SK-N-SH treated with all-trans-retinoic acid at 6 μM for 48 hours (cell line): ENCODE results near the gene TBCD.

ENCODE experiments used
- ARNTL ChIP-seq: fragments of 450-650 bp; formaldehyde crosslinking; IDR thresholded peaks from 2 replicates; pipeline ENCODE4 v1.5.0; 2020; ENCODE audit warnings: low read depth, mild to moderate bottlenecking, moderate library complexity, borderline replicate concordance
- CSRNP3 ChIP-seq: fragments of 250-450 bp; sonication (Bioruptor Pico); IDR thresholded peaks from 2 replicates; pipeline ENCODE4 v1.5.1; 2021; ENCODE audit warnings: mild to moderate bottlenecking, moderate library complexity
- ISL1 ChIP-seq: fragments of 250-450 bp; sonication (Bioruptor Pico); IDR thresholded peaks from 2 replicates; pipeline ENCODE4 v2.1.2; 2022; ENCODE audit warnings: mild to moderate bottlenecking, moderate library complexity
- PATZ1 ChIP-seq: fragments of 250-450 bp; sonication (Bioruptor Pico); IDR thresholded peaks from 2 replicates; pipeline ENCODE4 v1.8.0; 2020; ENCODE audit warnings: mild to moderate bottlenecking, moderate library complexity, borderline replicate concordance
- POU6F1 ChIP-seq: fragments of 250-450 bp; sonication (Bioruptor Pico); IDR thresholded peaks from 2 replicates; pipeline ENCODE4 v1.8.0; 2021; ENCODE audit warnings: low read depth, mild to moderate bottlenecking, moderate library complexity, borderline replicate concordance
- RARB ChIP-seq: fragments of 250-450 bp; sonication (Bioruptor Pico); IDR thresholded peaks from 2 replicates; pipeline ENCODE4 v1.8.0; 2021; ENCODE audit warnings: mild to moderate bottlenecking, moderate library complexity
- SNAI2 ChIP-seq: fragments of 250-450 bp; sonication (Bioruptor Pico); IDR thresholded peaks from 2 replicates; pipeline ENCODE4 v1.5.0; 2020; ENCODE audit warnings: mild to moderate bottlenecking, moderate library complexity
- TOX ChIP-seq: fragments of 250-450 bp; sonication (Bioruptor Pico); IDR thresholded peaks from 2 replicates; pipeline ENCODE4 v1.8.0; 2021; ENCODE audit warnings: mild to moderate bottlenecking, moderate library complexity, borderline replicate concordance
- ZFP30 ChIP-seq: fragments of 450-650 bp; formaldehyde crosslinking; IDR thresholded peaks from 2 replicates; pipeline ENCODE4 v1.5.0; 2022; ENCODE audit warnings: mild to moderate bottlenecking, moderate library complexity
- ZNF565 ChIP-seq: fragments of 450-650 bp; formaldehyde crosslinking; conservative IDR thresholded peaks from 2 replicates; pipeline ENCODE4 v1.5.0; 2020; ENCODE audit warnings: low read depth, mild to moderate bottlenecking, moderate library complexity
- ZNF8 ChIP-seq: fragments of 450-650 bp; formaldehyde crosslinking; IDR thresholded peaks from 2 replicates; pipeline ENCODE4 v1.5.0; 2020; ENCODE audit warnings: mild to moderate bottlenecking, moderate library complexity

GRCh38 chr17:82795615-82796014 is 43.8 kb downstream of the TBCD start:
- no peak for TF ChIP-seq ZFP30 (CRISPR knock-in tag)
- TF ChIP-seq ARNTL (CRISPR knock-in tag), result no peak
- no peak for TF ChIP-seq CSRNP3 (CRISPR knock-in tag)
- TF ChIP-seq RARB (CRISPR knock-in tag), result no peak
- TF ChIP-seq ZNF565, result no peak
- TF ChIP-seq PATZ1 (CRISPR knock-in tag), result no peak
- TF ChIP-seq ZNF8 (CRISPR knock-in tag), result no peak
- TF ChIP-seq POU6F1, result no peak
- TF ChIP-seq TOX (CRISPR knock-in tag), result no peak
- TF ChIP-seq ISL1 (CRISPR knock-in tag), result no peak
- TF ChIP-seq SNAI2 (CRISPR knock-in tag), result no peak
